Left lobe of liver (tissue), 2 donors: ENCODE data around the gene SNTB2. TPM values are rescaled to one million over a fixed set of nuclear protein-coding genes. Genes with fewer than 3 reads are reported as not detected.
A peak's percentile ranks its signal among the peaks of the same experiment; 100 is the strongest.

Source experiments
- ATAC-seq: fragments of 200-7000 bp; cut with Tn5 transposase; one replicate; pipeline ENCODE4 v1.9.1; 2020; ENCODE audit warnings: mild to moderate bottlenecking, moderate library complexity
- DNase-seq: peaks from one replicate; pipeline ENCODE4 v3.0.0-alpha.2; 2020; ENCODE audit warnings: low spot score
- total RNA-seq: library from RNA; stranded (reverse); gene quantifications from one replicate; pipeline ENCODE4 v1.2.1, GENCODE V29; 2021
- donor health status: DM: no; HTN: no; CAD: no; lungs with moderate emphysema.
- donor health status: DM: no; HTN: yes; CAD: no.

SNTB2 gene
- total RNA-seq, 1 donor from 2014 or later: 11.6 TPM

- ATAC-seq (peak; percentile 76), DNase-seq (peak; percentile 54)
Measured at GRCh38 chr16:69179328-69180010, 7.5 kb upstream of the SNTB2 start.

- ATAC-seq: no peak
- DNase-seq: no peak
Measured at GRCh38 chr16:69180011-69180338, 7.0 kb upstream of the SNTB2 start.

GRCh38 chr16:69182730-69183416 lies 4.1 kb upstream of the SNTB2 start:
- peak; percentile 44 for DNase-seq
- ATAC-seq: no peak

GRCh38 chr16:69187446-69188235 lies 677 bp downstream of the SNTB2 start:
- ATAC-seq (peak; percentile 38), DNase-seq (peak; percentile 66)

- no peak for DNase-seq
Measured at GRCh38 chr16:69188236-69188549, 1.2 kb downstream of the SNTB2 start.

GRCh38 chr16:69188716-69189115 lies 1.8 kb downstream of the SNTB2 start:
- peak; percentile 41 for DNase-seq
- no peak for ATAC-seq

More at GRCh38 chr16:69188236-69188549, 1.2 kb downstream of the SNTB2 start:
- ATAC-seq: peak; percentile 46

- DNase-seq (peak; percentile 7), ATAC-seq (no peak)
Measured at GRCh38 chr16:69190046-69190588, 3.2 kb downstream of the SNTB2 start.

- no peak for ATAC-seq
- peak; percentile 8 for DNase-seq
Measured at GRCh38 chr16:69190598-69190997, 3.6 kb downstream of the SNTB2 start.

- ATAC-seq: no peak
- DNase-seq: no peak
Measured at GRCh38 chr16:69191136-69191535, 4.2 kb downstream of the SNTB2 start.

- ATAC-seq (peak; percentile 74), DNase-seq (no peak)
Measured at GRCh38 chr16:69193855-69194254, 6.9 kb downstream of the SNTB2 start.

GRCh38 chr16:69194488-69194887 lies 7.5 kb downstream of the SNTB2 start:
- no peak for DNase-seq
- no peak for ATAC-seq

GRCh38 chr16:69195369-69196029 lies 8.5 kb downstream of the SNTB2 start:
- ATAC-seq (no peak), DNase-seq (no peak)

- DNase-seq (no peak), ATAC-seq (no peak)
Measured at GRCh38 chr16:69197573-69197972, 10.6 kb downstream of the SNTB2 start.

GRCh38 chr16:69199382-69199781 lies 12.4 kb downstream of the SNTB2 start:
- DNase-seq (no peak), ATAC-seq (no peak)

GRCh38 chr16:69201291-69201690 lies 14.3 kb downstream of the SNTB2 start:
- no peak for ATAC-seq
- no peak for DNase-seq

- no peak for DNase-seq
- no peak for ATAC-seq
Measured at GRCh38 chr16:69201787-69202186, 14.8 kb downstream of the SNTB2 start.

- ATAC-seq: no peak
- no peak for DNase-seq
Measured at GRCh38 chr16:69204172-69204571, 17.2 kb downstream of the SNTB2 start.

- no peak for DNase-seq
- ATAC-seq: no peak
Measured at GRCh38 chr16:69209735-69210134, 22.8 kb downstream of the SNTB2 start.

- no peak for DNase-seq
- no peak for ATAC-seq
Measured at GRCh38 chr16:69217433-69217832, 30.5 kb downstream of the SNTB2 start.

GRCh38 chr16:69219279-69219678 lies 32.3 kb downstream of the SNTB2 start:
- DNase-seq (no peak), ATAC-seq (no peak)

- no peak for ATAC-seq
- no peak for DNase-seq
Measured at GRCh38 chr16:69223882-69224281, 36.9 kb downstream of the SNTB2 start.
